Thyroid gland (tissue), 4 donors: Measurements from ENCODE around the gene ZNF652.

Experiments used
- CTCF ChIP-seq, 6 experiments: fragments of 200-600 bp in 3 of 6; fragments of 450-650 bp in 3 of 6; sonication (generic) in 3 of 6; IDR thresholded peaks; one replicate each; pipeline ENCODE4 v1.5.1; 2016 to 2019; ENCODE audit warnings: antibody characterized with exemption in 6 of 6, mild to moderate bottlenecking in 2 of 6, inconsistent platforms in 1 of 6, moderate library complexity in 1 of 6
- POLR2A ChIP-seq, 2 donors: fragments of 450-650 bp; IDR thresholded peaks; one replicate each; pipeline ENCODE4 v1.6.1; 2017; ENCODE audit warnings: antibody characterized with exemption in 2 of 2, mild to moderate bottlenecking in 2 of 2, moderate library complexity in 1 of 2

GRCh38 chr17:49381793-49382192 lies 19.7 kb upstream of the ZNF652 start:
- TF ChIP-seq CTCF (IDR thresholded peaks at IDR 0.05) = no peak
- no peak for TF ChIP-seq POLR2A (IDR thresholded peaks at IDR 0.05)
